ENCODE results near the gene IQCC.

DNA sequence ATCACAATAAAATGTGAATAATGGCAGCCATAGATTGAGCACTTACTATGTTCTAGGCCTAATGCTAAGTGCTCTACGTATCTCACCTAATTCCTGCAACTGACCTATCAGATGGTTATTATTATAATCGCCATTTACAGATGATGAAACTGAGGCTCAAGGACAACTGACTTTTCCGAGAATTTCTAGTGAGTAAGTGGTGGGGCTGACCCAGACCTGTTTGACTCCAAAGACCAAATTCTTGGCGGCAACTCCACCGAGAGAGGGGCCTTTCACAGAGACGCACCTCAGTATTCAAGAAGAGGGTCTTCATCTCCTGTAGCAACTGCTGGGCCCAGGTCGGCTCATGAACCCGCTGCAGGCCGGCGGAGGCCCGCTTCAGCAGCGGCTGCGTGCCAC lies 16.1 kb downstream of the IQCC start:
- no peak for TF ChIP-seq YY1 (IDR thresholded peaks at IDR 0.05; ENCODE audit: insufficient read depth, insufficient read length)
- no peak for TF ChIP-seq ZNF274 (IDR thresholded peaks at IDR 0.05; ENCODE audit: low read depth, low read length)
